Nephron (organoid): Measurements from ENCODE around the gene DNAL1.

ENCODE experiments used
- H3K27ac Mint-ChIP-seq, 3 experiments: 2 replicates each; pipeline ENCODE4 v1.8.0; 2020; ENCODE audit warnings: mixed read lengths in 3 of 3, mild to moderate bottlenecking in 2 of 3, moderate library complexity in 1 of 3
- H3K27me3 Mint-ChIP-seq: 2 replicates; pipeline ENCODE4 v1.8.0; 2021; ENCODE audit warnings: low read depth, mild to moderate bottlenecking, moderate library complexity, mixed read lengths
- H3K36me3 Mint-ChIP-seq: 2 replicates; pipeline ENCODE4 v1.8.0; 2020; ENCODE audit warnings: low read depth, mixed read lengths
- H3K4me1 Mint-ChIP-seq: 2 replicates; pipeline ENCODE4 v1.8.0; 2020; ENCODE audit warnings: mixed read lengths
- H3K4me3 Mint-ChIP-seq, 3 experiments: 2 replicates each; pipeline ENCODE4 v1.8.0; 2020; ENCODE audit warnings: mild to moderate bottlenecking in 3 of 3, mixed read lengths in 3 of 3, moderate library complexity in 2 of 3
- H3K9me3 Mint-ChIP-seq: 2 replicates; pipeline ENCODE4 v1.8.0; 2020; ENCODE audit warnings: mixed read lengths
- TF ChIP-seq, protein P1 (sequence below), 3 experiments: fragments of 200-600 bp; sonication (generic); IDR thresholded peaks; one replicate each; pipeline ENCODE4 v1.5.0; 2021; ENCODE audit warnings: antibody characterized with exemption in 3 of 3; ENCODE audit not compliant: unreplicated experiment in 3 of 3

The DNAL1 gene

DNA sequence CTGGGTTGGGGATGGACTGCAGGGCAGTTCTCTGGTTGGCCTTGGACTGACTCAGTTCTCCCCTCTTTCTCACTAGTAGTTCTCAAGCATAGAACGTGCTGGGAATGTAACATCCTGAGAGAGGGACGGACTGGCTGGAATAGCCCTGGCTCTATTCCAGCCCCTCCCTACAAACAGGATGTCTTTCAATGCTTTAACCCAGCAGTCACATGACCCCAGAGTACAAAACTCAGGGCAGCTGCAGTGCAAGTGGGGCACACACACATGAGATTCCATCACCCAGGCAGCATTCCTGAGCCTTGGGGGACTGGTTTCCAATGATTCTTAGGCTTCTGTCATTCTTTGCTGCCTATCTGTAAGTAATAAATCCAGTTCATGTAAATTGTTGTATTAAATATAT, 34.1 kb upstream of the DNAL1 start:
- TF ChIP-seq, protein P1, sequence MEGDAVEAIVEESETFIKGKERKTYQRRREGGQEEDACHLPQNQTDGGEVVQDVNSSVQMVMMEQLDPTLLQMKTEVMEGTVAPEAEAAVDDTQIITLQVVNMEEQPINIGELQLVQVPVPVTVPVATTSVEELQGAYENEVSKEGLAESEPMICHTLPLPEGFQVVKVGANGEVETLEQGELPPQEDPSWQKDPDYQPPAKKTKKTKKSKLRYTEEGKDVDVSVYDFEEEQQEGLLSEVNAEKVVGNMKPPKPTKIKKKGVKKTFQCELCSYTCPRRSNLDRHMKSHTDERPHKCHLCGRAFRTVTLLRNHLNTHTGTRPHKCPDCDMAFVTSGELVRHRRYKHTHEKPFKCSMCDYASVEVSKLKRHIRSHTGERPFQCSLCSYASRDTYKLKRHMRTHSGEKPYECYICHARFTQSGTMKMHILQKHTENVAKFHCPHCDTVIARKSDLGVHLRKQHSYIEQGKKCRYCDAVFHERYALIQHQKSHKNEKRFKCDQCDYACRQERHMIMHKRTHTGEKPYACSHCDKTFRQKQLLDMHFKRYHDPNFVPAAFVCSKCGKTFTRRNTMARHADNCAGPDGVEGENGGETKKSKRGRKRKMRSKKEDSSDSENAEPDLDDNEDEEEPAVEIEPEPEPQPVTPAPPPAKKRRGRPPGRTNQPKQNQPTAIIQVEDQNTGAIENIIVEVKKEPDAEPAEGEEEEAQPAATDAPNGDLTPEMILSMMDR (IDR thresholded peaks at IDR 0.05; ENCODE audit: unreplicated experiment in 3 of 3), result no peak
- peak overlapping the region in 2 of 3 experiments; percentile 12 to 53 for H3K4me3 Mint-ChIP-seq
- H3K36me3 Mint-ChIP-seq, result no peaks in the 10 kb centered on the region
- H3K27me3 Mint-ChIP-seq, result peaks cover 24% of the 10 kb centered on the region
- H3K27ac Mint-ChIP-seq, result peak overlapping the region in 1 of 3 experiments; percentile 52
- H3K4me1 Mint-ChIP-seq, result no peaks in the 10 kb centered on the region
- H3K9me3 Mint-ChIP-seq, result peaks cover 7% of the 10 kb centered on the region

DNA sequence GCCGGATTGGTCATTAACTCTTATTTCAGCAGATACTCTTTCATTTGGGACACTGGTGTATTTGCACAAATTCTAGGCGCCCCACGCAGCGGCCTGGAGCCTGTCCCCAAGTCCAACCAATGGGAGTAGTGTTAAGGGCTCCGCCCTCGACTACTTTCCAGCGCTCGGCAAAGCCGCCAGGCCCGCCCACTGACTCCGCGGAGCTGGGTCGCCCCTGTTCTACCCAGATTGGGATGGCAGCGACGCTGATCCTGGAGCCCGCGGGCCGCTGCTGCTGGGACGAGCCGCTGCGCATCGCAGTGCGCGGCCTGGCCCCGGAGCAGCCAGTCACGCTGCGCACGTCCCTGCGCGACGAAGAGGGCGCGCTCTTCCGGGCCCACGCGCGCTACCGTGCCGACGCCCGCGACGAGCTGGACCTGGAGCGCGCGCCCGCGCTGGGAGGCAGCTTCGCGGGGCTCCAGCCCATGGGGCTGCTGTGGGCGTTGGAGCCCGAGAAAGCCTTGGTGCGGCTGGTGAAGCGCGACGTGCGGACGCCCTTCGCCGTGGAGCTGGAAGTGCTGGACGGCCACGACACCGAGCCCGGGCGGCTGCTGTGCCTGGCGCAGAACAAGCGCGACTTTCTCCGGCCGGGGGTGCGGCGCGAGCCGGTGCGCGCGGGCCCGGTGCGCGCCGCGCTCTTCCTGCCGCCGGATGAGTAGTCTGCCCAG, 32.3 kb upstream of the DNAL1 start, which contains the start of gene ACOT6:
TSS of gene ACOT6 (plus strand) at position 179 of the 707 bp plus-strand sequence. CDS start at position 234, 55 bp downstream.
- Mint-ChIP-seq H3K27me3 (peaks cover 24% of the 10 kb centered on the region), H3K4me1 (no peaks in the 10 kb centered on the region), H3K36me3 (no peaks in the 10 kb centered on the region), H3K4me3 (peak within 1 kb of the TSS; percentile 90 to 92 (median 92)), H3K27ac (peak within 1 kb of the TSS in 2 of 3 experiments; percentile 81 to 83), H3K9me3 (peaks cover 4% of the 10 kb centered on the region)
- TF ChIP-seq, protein P1 (IDR thresholded peaks at IDR 0.05; ENCODE audit: unreplicated experiment in 3 of 3), result no peak

DNA sequence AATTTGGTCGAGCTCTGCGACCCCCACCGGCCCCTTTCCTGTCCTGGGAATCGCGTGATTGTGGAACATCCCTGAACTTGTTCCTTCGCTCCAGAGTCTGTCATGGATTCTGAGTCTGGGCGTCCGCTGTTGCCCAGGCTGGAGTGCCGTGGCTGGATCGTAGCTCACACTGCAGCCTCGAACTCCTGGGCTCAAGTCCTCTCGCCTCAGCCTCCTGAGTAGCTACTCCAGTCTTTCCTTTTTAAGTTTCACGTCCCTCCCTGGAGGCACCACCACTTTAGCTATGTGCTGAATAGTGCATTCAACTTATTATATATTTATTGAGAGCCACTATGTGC, 31.8 kb upstream of the DNAL1 start:
- Mint-ChIP-seq H3K36me3 (no peaks in the 10 kb centered on the region), H3K27ac (peak overlapping the region in 2 of 3 experiments; percentile 81 to 83), H3K27me3 (peaks cover 24% of the 10 kb centered on the region), H3K4me3 (peak overlapping the region; percentile 90 to 92 (median 92)), H3K9me3 (peaks cover 4% of the 10 kb centered on the region), H3K4me1 (no peaks in the 10 kb centered on the region)
- TF ChIP-seq, protein P1 (IDR thresholded peaks at IDR 0.05; ENCODE audit: unreplicated experiment in 3 of 3), result no peak

DNA sequence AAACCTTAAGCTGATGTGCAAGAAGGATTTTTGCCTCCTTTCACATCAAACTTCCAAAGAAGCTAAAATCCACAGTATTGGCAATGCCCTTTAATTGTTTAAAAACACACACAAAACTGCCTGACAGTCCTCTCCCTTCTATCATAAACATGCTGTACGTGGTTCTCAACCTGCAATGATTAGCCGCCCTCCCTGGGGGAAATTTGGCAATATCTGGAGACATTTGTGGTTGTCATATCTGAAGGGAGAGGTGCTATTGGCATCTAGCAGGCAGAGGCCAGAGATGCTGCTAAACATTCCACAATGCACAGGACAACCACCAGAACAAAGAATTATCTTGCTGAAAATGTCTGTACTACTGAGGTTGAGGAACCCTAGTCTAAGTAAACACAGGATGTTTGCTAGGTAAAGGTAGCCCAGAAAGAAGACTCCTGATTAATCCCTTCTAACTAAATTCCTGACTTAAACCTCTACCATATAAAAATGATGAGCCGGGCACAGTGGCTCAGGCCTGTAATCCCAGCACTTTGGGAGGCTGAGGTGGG, 31.3 kb upstream of the DNAL1 start:
- TF ChIP-seq, protein P1 (IDR thresholded peaks at IDR 0.05; ENCODE audit: unreplicated experiment in 3 of 3), result no peak
- H3K27ac Mint-ChIP-seq, result peak overlapping the region in 2 of 3 experiments; percentile 81 to 83
- peaks cover under 1% of the 10 kb centered on the region for H3K9me3 Mint-ChIP-seq
- peaks cover 24% of the 10 kb centered on the region for H3K27me3 Mint-ChIP-seq
- peak overlapping the region; percentile 90 to 92 (median 92) for H3K4me3 Mint-ChIP-seq
- H3K36me3 Mint-ChIP-seq, result no peaks in the 10 kb centered on the region
- no peaks in the 10 kb centered on the region for H3K4me1 Mint-ChIP-seq

DNA sequence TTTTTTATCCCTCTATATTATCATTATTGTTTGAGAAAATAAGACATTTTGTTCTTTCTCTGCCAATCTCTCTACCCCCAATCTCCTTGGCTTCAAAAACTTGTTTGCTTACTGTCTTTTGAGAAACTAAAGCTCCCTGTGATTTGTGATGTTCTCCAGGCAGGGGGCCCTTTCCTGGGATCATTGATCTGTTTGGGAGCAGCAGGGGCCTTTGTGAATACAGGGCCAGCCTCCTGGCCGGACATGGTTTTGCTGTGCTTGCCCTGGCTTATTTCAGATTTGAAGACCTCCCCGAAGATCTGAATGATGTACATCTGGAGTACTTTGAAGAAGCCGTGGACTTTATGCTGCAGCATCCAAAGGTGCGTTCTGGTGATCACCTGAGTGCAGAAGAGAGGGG, 28.0 kb upstream of the DNAL1 start:
- H3K4me3 Mint-ChIP-seq, result no peak overlapping the region
- H3K9me3 Mint-ChIP-seq, result no peaks in the 10 kb centered on the region
- no peaks in the 10 kb centered on the region for H3K4me1 Mint-ChIP-seq
- no peaks in the 10 kb centered on the region for H3K36me3 Mint-ChIP-seq
- TF ChIP-seq, protein P1 (IDR thresholded peaks at IDR 0.05; ENCODE audit: unreplicated experiment in 3 of 3), result no peak
- H3K27ac Mint-ChIP-seq, result no peak overlapping the region
- peaks cover 10% of the 10 kb centered on the region for H3K27me3 Mint-ChIP-seq

DNA sequence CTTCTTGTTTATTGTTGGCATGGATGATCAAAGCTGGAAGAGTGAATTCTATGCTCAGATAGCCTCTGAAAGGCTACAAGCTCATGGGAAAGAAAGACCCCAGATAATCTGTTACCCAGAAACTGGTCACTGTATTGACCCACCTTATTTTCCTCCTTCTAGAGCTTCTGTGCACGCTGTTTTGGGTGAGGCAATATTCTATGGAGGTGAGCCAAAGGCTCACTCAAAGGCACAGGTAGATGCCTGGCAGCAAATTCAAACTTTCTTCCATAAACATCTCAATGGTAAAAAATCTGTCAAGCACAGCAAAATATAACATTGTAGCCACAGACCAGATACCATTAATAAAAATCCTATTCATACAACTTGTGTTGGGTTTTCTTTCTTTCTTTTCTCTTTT, 25.3 kb upstream of the DNAL1 start:
- Mint-ChIP-seq H3K27me3 (no peaks in the 10 kb centered on the region), H3K9me3 (no peaks in the 10 kb centered on the region), H3K4me1 (no peaks in the 10 kb centered on the region), H3K27ac (no peak overlapping the region), H3K36me3 (no peaks in the 10 kb centered on the region), H3K4me3 (no peak overlapping the region)
- TF ChIP-seq, protein P1 (IDR thresholded peaks at IDR 0.05; ENCODE audit: unreplicated experiment in 3 of 3), result no peak
